GM18502 (cell line): Measurements from ENCODE around the gene SND1.

ENCODE experiments used
- ATAC-seq: cut with Tn5 transposase; IDR thresholded peaks from one replicate; pipeline ENCODE4 v1.9.1; 2021; ENCODE audit warnings: mild to moderate bottlenecking; ENCODE audit not compliant: unreplicated experiment, poor library complexity

The SND1 gene

GRCh38 chr7:128074736-128075135, 422.7 kb downstream of the SND1 start:
- no peak for ATAC-seq

- ATAC-seq = no peak
Measured at GRCh38 chr7:128075242-128076095, 423.5 kb downstream of the SND1 start.

- ATAC-seq = no peak
Measured at GRCh38 chr7:128076196-128076795, 424.3 kb downstream of the SND1 start.

- ATAC-seq = no peak
Measured at GRCh38 chr7:128076796-128077271, 424.8 kb downstream of the SND1 start.

- ATAC-seq = no peak
Measured at GRCh38 chr7:128078309-128078708, 426.3 kb downstream of the SND1 start.

- no peak for ATAC-seq
Measured at GRCh38 chr7:128080169-128080568, 428.2 kb downstream of the SND1 start.

GRCh38 chr7:128081351-128081750, 429.4 kb downstream of the SND1 start:
- no peak for ATAC-seq

GRCh38 chr7:128081808-128082207, 429.8 kb downstream of the SND1 start:
- no peak for ATAC-seq

- ATAC-seq = no peak
Measured at GRCh38 chr7:128082431-128082830, 430.4 kb downstream of the SND1 start.

- no peak for ATAC-seq
Measured at GRCh38 chr7:128084896-128085608, 433.1 kb downstream of the SND1 start.

- ATAC-seq = no peak
Measured at GRCh38 chr7:128090492-128090891, 438.5 kb downstream of the SND1 start.

GRCh38 chr7:128091106-128091505, 439.1 kb downstream of the SND1 start:
- ATAC-seq = no peak

- no peak for ATAC-seq
Measured at GRCh38 chr7:128092221-128092620, 440.2 kb downstream of the SND1 start.

GRCh38 chr7:128093614-128094570, 441.9 kb downstream of the SND1 start:
- no peak for ATAC-seq

GRCh38 chr7:128094686-128095085, 442.7 kb downstream of the SND1 start:
- ATAC-seq = no peak

GRCh38 chr7:128097211-128097731, 445.3 kb downstream of the SND1 start:
- ATAC-seq = no peak

- no peak for ATAC-seq
Measured at GRCh38 chr7:128098629-128099028, 446.6 kb downstream of the SND1 start.

- no peak for ATAC-seq
Measured at GRCh38 chr7:128099204-128099671, 447.2 kb downstream of the SND1 start.

GRCh38 chr7:128100225-128100948, 448.4 kb downstream of the SND1 start:
- ATAC-seq = no peak
